Measurements from ENCODE around the gene TWF1.

DNA sequence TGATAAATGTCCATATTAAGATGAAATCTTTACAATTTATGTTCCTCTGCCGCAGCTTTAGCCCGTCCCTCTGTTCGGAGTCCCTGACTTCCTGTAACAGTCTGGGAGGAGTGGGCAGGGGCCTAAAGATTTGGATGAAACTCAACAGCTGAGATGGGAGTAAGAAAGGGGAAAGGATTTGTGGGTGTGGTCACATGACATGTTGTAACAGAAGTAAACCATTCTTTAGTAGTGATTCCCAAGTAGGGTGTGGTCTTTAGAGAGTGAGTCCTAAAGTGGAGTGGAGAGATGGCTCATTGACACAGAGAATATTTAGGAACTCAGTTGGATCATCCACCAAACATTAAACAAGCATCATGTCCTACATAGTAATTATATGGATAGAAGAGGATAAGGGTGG is 42.7 kb upstream of the TWF1 start:
- TF ChIP-seq, protein P1, sequence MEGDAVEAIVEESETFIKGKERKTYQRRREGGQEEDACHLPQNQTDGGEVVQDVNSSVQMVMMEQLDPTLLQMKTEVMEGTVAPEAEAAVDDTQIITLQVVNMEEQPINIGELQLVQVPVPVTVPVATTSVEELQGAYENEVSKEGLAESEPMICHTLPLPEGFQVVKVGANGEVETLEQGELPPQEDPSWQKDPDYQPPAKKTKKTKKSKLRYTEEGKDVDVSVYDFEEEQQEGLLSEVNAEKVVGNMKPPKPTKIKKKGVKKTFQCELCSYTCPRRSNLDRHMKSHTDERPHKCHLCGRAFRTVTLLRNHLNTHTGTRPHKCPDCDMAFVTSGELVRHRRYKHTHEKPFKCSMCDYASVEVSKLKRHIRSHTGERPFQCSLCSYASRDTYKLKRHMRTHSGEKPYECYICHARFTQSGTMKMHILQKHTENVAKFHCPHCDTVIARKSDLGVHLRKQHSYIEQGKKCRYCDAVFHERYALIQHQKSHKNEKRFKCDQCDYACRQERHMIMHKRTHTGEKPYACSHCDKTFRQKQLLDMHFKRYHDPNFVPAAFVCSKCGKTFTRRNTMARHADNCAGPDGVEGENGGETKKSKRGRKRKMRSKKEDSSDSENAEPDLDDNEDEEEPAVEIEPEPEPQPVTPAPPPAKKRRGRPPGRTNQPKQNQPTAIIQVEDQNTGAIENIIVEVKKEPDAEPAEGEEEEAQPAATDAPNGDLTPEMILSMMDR (conservative IDR thresholded peaks at IDR 0.05) = no peak
- TF ChIP-seq ZFX (IDR thresholded peaks at IDR 0.05) = no peak

Measured in C4-2B (cell line).